Lower leg skin (tissue), 4 donors: Measurements from ENCODE around the gene SLC6A3. TPM values are rescaled to one million over a fixed set of nuclear protein-coding genes. Genes with fewer than 3 reads are reported as not detected.

Source experiments
- DNase-seq, 2 donors: peaks; one replicate each; pipeline ENCODE4 v3.0.0-alpha.2; 2019; ENCODE audit warnings: low spot score in 2 of 2
- H3K4me3 ChIP-seq: fragments of 200-600 bp; sonication (generic); 2 replicates; pipeline ENCODE4 v1.5.1; 2017; ENCODE audit warnings: mild to moderate bottlenecking, low read depth; ENCODE audit not compliant: poor library complexity, severe bottlenecking
- CTCF ChIP-seq, 3 donors: fragments of 450-650 bp; IDR thresholded peaks; one replicate each; pipeline ENCODE4 v1.5.1; 2016; ENCODE audit warnings: antibody characterized with exemption in 3 of 3, mild to moderate bottlenecking in 3 of 3, moderate library complexity in 2 of 3
- POLR2A ChIP-seq, 2 donors: fragments of 450-650 bp; IDR thresholded peaks; one replicate each; pipeline ENCODE4 v1.6.1; 2016 to 2017; ENCODE audit warnings: antibody characterized with exemption in 2 of 2, mild to moderate bottlenecking in 1 of 2, moderate library complexity in 1 of 2
- WGBS, 2 donors: methylation state at CpG; one replicate each; pipeline ENCODE4 v1.1.5; 2018; 5-methylcytosine and 5-hydroxymethylcytosine counted together
- intact Hi-C: fragments of 100-400 bp; cut with DNase I; formaldehyde crosslinking; loops from one replicate; pipeline ENCODE4 v1.15.0; 2023; ENCODE audit warnings: low total_unique reads
- total RNA-seq, 4 donors: library from RNA; depleted of rRNA; stranded (reverse); fragments of >200 nt; gene quantifications; one replicate each; pipeline ENCODE4 v1.1.0, GENCODE V29; 2016

SLC6A3 gene
- total RNA-seq, 4 donors from 2014 or later, result not detected

DNA sequence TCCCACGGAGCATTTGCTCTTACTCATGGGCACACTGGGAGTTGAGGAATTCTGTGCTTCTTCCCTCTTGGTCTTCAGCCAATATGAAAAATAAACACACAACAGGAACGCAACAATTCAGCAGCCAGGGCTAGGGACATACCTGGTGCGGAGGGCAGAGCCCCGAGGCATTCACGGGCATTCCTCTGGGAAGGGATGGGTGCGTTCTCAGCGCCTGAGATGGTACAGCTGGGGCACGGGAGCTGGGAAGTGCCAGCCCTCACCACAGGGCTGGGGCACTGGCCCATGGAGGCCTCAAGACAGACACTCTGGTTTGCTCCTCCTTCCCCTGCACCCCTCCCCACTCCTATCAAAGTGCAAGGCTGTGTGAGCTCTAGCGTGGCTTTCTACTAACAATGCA is 2.1 kb downstream of the SLC6A3 start:
- WGBS, 2 donors, result 57 to 65% methylated on average over 9 of the region's 9 CpGs
- H3K4me3 ChIP-seq, result no peak overlapping the region
- TF ChIP-seq POLR2A (IDR thresholded peaks at IDR 0.05) (no peak), CTCF (IDR thresholded peaks at IDR 0.05) (no peak)
- intact Hi-C loops, result no loop called here
- peak in 1 of 2 donors; percentile 70 for DNase-seq

- intact Hi-C loops, result no loop called here
- H3K4me3 ChIP-seq, result no peak overlapping the region
- TF ChIP-seq POLR2A (IDR thresholded peaks at IDR 0.05), result no peak
- no peak for TF ChIP-seq CTCF (IDR thresholded peaks at IDR 0.05)
- 72% methylated on average over 35 to 36 of the region's 36 CpGs for whole genome bisulfite sequencing, 2 donors
- peak in 1 of 2 donors; percentile 74 for DNase-seq
Measured at GRCh38 chr5:1442222-1443145, 2.8 kb downstream of the SLC6A3 start.

DNA sequence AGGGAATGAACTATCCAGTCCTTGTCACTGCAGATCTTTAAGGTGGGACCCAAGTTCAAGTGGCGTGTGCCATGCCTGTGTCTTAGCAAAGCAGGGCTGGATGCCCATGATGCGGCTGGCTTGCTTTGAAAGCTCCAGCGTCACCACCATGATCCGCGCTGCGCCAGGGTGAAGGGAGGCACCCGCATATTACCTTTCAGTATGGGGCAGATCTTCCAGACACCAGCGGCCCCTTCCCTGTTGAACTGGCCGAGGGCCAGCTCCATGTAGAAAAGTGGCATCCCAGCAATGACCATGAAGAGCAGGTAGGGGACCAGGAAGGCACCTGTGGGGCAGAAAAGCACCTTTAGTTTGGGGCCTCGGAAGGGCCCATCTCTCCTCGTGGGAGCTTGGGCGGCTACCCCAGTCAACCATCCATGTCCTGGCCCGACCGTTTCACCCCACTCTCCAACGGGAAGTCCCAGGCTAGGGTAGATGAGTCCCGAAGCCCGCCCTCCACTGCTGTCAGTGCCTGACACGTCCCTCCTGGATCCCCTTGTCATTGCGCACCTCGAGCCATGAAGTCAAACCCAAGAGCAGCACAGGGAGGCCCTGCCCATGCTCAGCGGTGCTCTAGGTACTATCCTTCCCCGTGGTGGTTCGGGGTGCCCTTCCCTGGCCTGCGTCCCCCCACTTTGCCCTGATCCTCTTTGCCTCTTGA is 3.9 kb downstream of the SLC6A3 start:
- no peak for TF ChIP-seq POLR2A (IDR thresholded peaks at IDR 0.05)
- no peak for TF ChIP-seq CTCF (IDR thresholded peaks at IDR 0.05)
- H3K4me3 ChIP-seq, result no peak overlapping the region
- intact Hi-C loops, result no loop called here
- peak in 1 of 2 donors; percentile 65 for DNase-seq
- WGBS, 2 donors, result 92 to 95% methylated on average over 24 of the region's 24 CpGs

DNA sequence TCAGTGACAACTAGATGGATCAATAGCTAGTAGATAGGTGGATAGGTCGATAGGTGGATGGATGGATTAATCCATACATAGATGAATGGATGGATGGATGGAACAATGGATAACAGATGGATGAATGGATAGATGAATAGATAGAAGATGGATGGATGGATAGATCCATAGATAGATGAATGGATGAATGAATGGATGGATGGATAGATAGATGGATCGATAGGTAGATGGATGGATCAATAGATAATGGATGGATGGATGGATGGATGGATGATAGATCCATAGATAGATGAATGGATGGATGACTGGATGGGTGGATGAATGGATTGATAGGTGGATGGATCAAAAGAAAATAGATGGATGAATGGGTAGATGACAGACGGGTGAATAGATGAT is 5.1 kb downstream of the SLC6A3 start:
- TF ChIP-seq CTCF (IDR thresholded peaks at IDR 0.05), result no peak
- TF ChIP-seq POLR2A (IDR thresholded peaks at IDR 0.05), result no peak
- WGBS, 2 donors, result 82 to 86% methylated on average over 3 of the region's 3 CpGs
- DNase-seq, result no peak
- intact Hi-C loops, result no loop called here
- H3K4me3 ChIP-seq, result no peak overlapping the region

GRCh38 chr5:1439388-1440097 is 5.7 kb downstream of the SLC6A3 start:
- TF ChIP-seq POLR2A (IDR thresholded peaks at IDR 0.05) (no peak), CTCF (IDR thresholded peaks at IDR 0.05) (no peak)
- 75 to 88% methylated on average over 14 to 15 of the region's 15 CpGs for WGBS, 2 donors
- intact Hi-C loops, result no loop called here
- no peak overlapping the region for H3K4me3 ChIP-seq
- DNase-seq, result peak in 1 of 2 donors; percentile 59
